HEK293 (cell line): ENCODE results near the gene IGFN1.

Experiments
- CTCF ChIA-PET: fragments of 350-600 bp; formaldehyde crosslinking; extraction: SDS; loops from one replicate; lab custom pipeline; 2021; ENCODE audit warnings: antibody characterized with exemption; lab: Yijun Ruan, JAX
- POLR2A ChIA-PET: fragments of 300-600 bp; formaldehyde crosslinking; extraction: SDS; loops from one replicate; lab custom pipeline; 2020; ENCODE audit warnings: antibody characterized with exemption, inconsistent platforms; lab: Yijun Ruan, JAX
- H3K27ac ChIP-seq: fragments of 200-500 bp; sonication (Bioruptor generic); 2 replicates; pipeline ENCODE4 v1.5.1; 2014; ENCODE audit warnings: low read depth, low read length, control low read depth, inconsistent platforms; ENCODE audit errors: extremely low read depth
- H3K36me3 ChIP-seq, 2 experiments: fragments of 200-500 bp in 1 of 2; sonication (Bioruptor generic) in 1 of 2; 1 replicate in 1 of 2; 2 replicates in 1 of 2; pipeline ENCODE4 v1.5.1; 2014 to 2017; ENCODE audit warnings: inconsistent platforms in 2 of 2, low read length in 2 of 2; ENCODE audit not compliant: control insufficient read depth in 2 of 2, insufficient read depth in 1 of 2
- H3K4me1 ChIP-seq: fragments of 200-500 bp; sonication (Bioruptor generic); 2 replicates; pipeline ENCODE4 v1.5.1; 2014; ENCODE audit warnings: mild to moderate bottlenecking, low read length, inconsistent platforms; ENCODE audit not compliant: control insufficient read depth, insufficient read depth
- H3K4me3 ChIP-seq: 2 replicates; pipeline ENCODE4 v1.5.1; 2011; ENCODE audit warnings: low read depth, mild to moderate bottlenecking, control low read depth, low read length, moderate library complexity
- H3K9me3 ChIP-seq: fragments of 200-500 bp; sonication (Bioruptor generic); 2 replicates; pipeline ENCODE4 v1.5.1; 2014; ENCODE audit warnings: low read depth, low read length, inconsistent platforms; ENCODE audit not compliant: control insufficient read depth, insufficient read depth
- BCL11A ChIP-seq: fragments of 450-650 bp; formaldehyde crosslinking; IDR thresholded peaks from 2 replicates; pipeline ENCODE4 v1.5.1; 2016; ENCODE audit warnings: low read depth, missing biosample characterization, missing genetic modification characterization
- BCL11B ChIP-seq: fragments of 450-650 bp; formaldehyde crosslinking; IDR thresholded peaks from 2 replicates; pipeline ENCODE4 v1.5.1; 2016; ENCODE audit warnings: low read depth, missing biosample characterization, missing genetic modification characterization
- MYNN ChIP-seq: fragments of 450-650 bp; formaldehyde crosslinking; IDR thresholded peaks from 2 replicates; pipeline ENCODE4 v1.5.1; 2016; ENCODE audit warnings: missing biosample characterization, missing genetic modification characterization, borderline replicate concordance
- SALL2 ChIP-seq: fragments of 450-650 bp; formaldehyde crosslinking; IDR thresholded peaks from 2 replicates; pipeline ENCODE4 v1.5.0; 2017; ENCODE audit warnings: missing biosample characterization, mild to moderate bottlenecking, missing genetic modification characterization, borderline replicate concordance
- SCRT1 ChIP-seq: fragments of 450-650 bp; formaldehyde crosslinking; IDR thresholded peaks from 2 replicates; pipeline ENCODE4 v1.5.1; 2016; ENCODE audit warnings: missing biosample characterization, missing genetic modification characterization, borderline replicate concordance
- SETDB1 ChIP-seq: IDR thresholded peaks from one replicate; pipeline ENCODE4 v1.6.1; 2017; ENCODE audit warnings: mild to moderate bottlenecking, low read length, moderate library complexity, mixed read lengths; ENCODE audit not compliant: insufficient read length
- ZNF121 ChIP-seq: fragments of 450-650 bp; formaldehyde crosslinking; IDR thresholded peaks from 2 replicates; pipeline ENCODE4 v1.5.1; 2016; ENCODE audit warnings: missing biosample characterization, missing genetic modification characterization
- ZNF146 ChIP-seq: fragments of 450-650 bp; formaldehyde crosslinking; IDR thresholded peaks from 2 replicates; pipeline ENCODE4 v1.5.1; 2016; ENCODE audit warnings: missing biosample characterization, missing genetic modification characterization
- ZNF292 ChIP-seq: fragments of 450-650 bp; formaldehyde crosslinking; IDR thresholded peaks from 2 replicates; pipeline ENCODE4 v1.5.1; 2016; ENCODE audit warnings: low read depth, missing biosample characterization, missing genetic modification characterization, borderline replicate concordance
- ZNF416 ChIP-seq: fragments of 450-650 bp; formaldehyde crosslinking; IDR thresholded peaks from 2 replicates; pipeline ENCODE4 v1.5.1; 2016; ENCODE audit warnings: missing biosample characterization, missing genetic modification characterization
- ZNF423 ChIP-seq: fragments of 450-650 bp; formaldehyde crosslinking; IDR thresholded peaks from 2 replicates; pipeline ENCODE4 v1.5.1; 2016; ENCODE audit warnings: missing biosample characterization, missing genetic modification characterization
- ZNF473 ChIP-seq: fragments of 450-650 bp; formaldehyde crosslinking; IDR thresholded peaks from 2 replicates; pipeline ENCODE4 v1.5.1; 2017; ENCODE audit warnings: missing biosample characterization, missing genetic modification characterization
- ZNF530 ChIP-seq: fragments of 450-650 bp; formaldehyde crosslinking; IDR thresholded peaks from 2 replicates; pipeline ENCODE4 v1.5.1; 2016; ENCODE audit warnings: low read depth, missing biosample characterization, missing genetic modification characterization
- ZNF621 ChIP-seq: fragments of 450-650 bp; formaldehyde crosslinking; IDR thresholded peaks from 2 replicates; pipeline ENCODE4 v1.5.1; 2017; ENCODE audit warnings: missing biosample characterization, missing genetic modification characterization
- ZNF660 ChIP-seq: fragments of 450-650 bp; IDR thresholded peaks from 2 replicates; pipeline ENCODE4 v1.5.1; 2018; ENCODE audit warnings: missing biosample characterization, mild to moderate bottlenecking, missing genetic modification characterization
- ZNF670 ChIP-seq: fragments of 450-650 bp; formaldehyde crosslinking; IDR thresholded peaks from 2 replicates; pipeline ENCODE4 v1.5.1; 2016; ENCODE audit warnings: missing biosample characterization, missing genetic modification characterization, low read depth
- ZNF830 ChIP-seq: fragments of 450-650 bp; IDR thresholded peaks from 2 replicates; pipeline ENCODE4 v1.5.0; 2018; ENCODE audit warnings: missing biosample characterization, missing genetic modification characterization, low read depth, mild to moderate bottlenecking, moderate library complexity
- TF ChIP-seq, protein P1 (sequence below): fragments of 450-650 bp; formaldehyde crosslinking; conservative IDR thresholded peaks from 2 replicates; pipeline ENCODE4 v1.5.1; 2016; ENCODE audit warnings: low read depth, missing biosample characterization, missing genetic modification characterization
- TF ChIP-seq, protein P2 (sequence below): fragments of 450-650 bp; formaldehyde crosslinking; IDR thresholded peaks from 2 replicates; pipeline ENCODE4 v1.5.1; 2016; ENCODE audit warnings: missing biosample characterization, missing genetic modification characterization
- TF ChIP-seq, protein P3 (sequence below): fragments of 450-650 bp; formaldehyde crosslinking; IDR thresholded peaks from 2 replicates; pipeline ENCODE4 v1.5.1; 2017; ENCODE audit warnings: missing biosample characterization, missing genetic modification characterization
- TF ChIP-seq, protein P4 (sequence below): fragments of 450-650 bp; formaldehyde crosslinking; IDR thresholded peaks from 2 replicates; pipeline ENCODE4 v1.5.1; 2017; ENCODE audit warnings: missing biosample characterization, missing genetic modification characterization

Gene IGFN1

DNA sequence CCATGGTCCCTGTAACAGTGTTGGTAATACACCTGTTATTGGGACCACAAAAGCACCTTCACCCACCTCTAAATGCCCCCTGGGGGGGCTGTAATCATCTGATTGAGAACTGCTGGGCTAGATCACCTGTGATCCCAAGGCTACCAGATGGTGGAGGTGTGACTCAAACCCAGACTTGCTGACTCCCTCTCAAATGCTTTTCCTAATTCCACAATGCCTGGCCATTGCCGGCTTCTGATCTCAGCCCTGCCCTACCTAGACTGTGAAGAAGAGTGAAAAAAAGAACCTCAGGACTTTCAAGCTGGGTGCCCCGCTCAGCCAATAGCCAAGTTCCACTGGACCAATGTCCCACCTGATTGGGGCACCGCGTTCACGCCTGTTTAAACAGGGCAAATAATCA lies 45.9 kb upstream of the IGFN1 start (continued):
- TF ChIP-seq, protein P1, sequence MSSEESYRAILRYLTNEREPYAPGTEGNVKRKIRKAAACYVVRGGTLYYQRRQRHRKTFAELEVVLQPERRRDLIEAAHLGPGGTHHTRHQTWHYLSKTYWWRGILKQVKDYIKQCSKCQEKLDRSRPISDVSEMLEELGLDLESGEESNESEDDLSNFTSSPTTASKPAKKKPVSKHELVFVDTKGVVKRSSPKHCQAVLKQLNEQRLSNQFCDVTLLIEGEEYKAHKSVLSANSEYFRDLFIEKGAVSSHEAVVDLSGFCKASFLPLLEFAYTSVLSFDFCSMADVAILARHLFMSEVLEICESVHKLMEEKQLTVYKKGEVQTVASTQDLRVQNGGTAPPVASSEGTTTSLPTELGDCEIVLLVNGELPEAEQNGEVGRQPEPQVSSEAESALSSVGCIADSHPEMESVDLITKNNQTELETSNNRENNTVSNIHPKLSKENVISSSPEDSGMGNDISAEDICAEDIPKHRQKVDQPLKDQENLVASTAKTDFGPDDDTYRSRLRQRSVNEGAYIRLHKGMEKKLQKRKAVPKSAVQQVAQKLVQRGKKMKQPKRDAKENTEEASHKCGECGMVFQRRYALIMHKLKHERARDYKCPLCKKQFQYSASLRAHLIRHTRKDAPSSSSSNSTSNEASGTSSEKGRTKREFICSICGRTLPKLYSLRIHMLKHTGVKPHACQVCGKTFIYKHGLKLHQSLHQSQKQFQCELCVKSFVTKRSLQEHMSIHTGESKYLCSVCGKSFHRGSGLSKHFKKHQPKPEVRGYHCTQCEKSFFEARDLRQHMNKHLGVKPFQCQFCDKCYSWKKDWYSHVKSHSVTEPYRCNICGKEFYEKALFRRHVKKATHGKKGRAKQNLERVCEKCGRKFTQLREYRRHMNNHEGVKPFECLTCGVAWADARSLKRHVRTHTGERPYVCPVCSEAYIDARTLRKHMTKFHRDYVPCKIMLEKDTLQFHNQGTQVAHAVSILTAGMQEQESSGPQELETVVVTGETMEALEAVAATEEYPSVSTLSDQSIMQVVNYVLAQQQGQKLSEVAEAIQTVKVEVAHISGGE: no peak
- TF ChIP-seq SCRT1 (tag by site-specific recombination) (no peak), SETDB1 (no peak), ZNF292 (tag by site-specific recombination) (no peak), ZNF423 (tag by site-specific recombination) (no peak), ZNF530 (tag by site-specific recombination) (no peak), ZNF121 (tag by site-specific recombination) (no peak), BCL11A (no peak), ZNF146 (no peak), MYNN (tag by site-specific recombination) (no peak), ZNF660 (tag by site-specific recombination) (no peak), SALL2 (tag by site-specific recombination) (no peak), ZNF621 (tag by site-specific recombination) (no peak), ZNF670 (tag by site-specific recombination) (no peak), ZNF473 (tag by site-specific recombination) (no peak)

DNA sequence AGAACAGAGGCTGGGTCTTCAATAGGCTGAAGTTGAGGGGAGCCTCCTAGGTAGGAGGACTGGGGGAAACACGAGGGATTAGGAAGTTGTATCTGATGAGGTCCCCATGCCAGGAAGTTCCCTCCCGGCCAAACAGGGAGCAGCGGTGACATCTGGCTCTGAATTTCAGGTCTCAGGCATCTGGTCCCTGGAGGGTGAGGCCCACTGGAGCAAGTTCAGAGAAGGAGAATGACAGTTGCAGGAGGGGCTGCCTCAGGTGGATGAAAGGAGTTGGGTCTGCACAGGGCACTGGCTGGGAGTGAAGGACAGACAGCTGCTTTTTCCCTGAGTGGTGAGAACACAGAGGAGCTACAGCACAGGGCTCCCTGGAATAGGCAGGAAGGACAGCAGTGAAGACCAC lies 45.5 kb upstream of the IGFN1 start:
- no peaks in the 10 kb centered on the region for H3K9me3 ChIP-seq
- POLR2A ChIA-PET: no interaction called here
- no peak overlapping the region for H3K27ac ChIP-seq
- no peaks in the 10 kb centered on the region for H3K4me1 ChIP-seq
- no peak for TF ChIP-seq ZNF292 (tag by site-specific recombination)
- TF ChIP-seq, protein P2, sequence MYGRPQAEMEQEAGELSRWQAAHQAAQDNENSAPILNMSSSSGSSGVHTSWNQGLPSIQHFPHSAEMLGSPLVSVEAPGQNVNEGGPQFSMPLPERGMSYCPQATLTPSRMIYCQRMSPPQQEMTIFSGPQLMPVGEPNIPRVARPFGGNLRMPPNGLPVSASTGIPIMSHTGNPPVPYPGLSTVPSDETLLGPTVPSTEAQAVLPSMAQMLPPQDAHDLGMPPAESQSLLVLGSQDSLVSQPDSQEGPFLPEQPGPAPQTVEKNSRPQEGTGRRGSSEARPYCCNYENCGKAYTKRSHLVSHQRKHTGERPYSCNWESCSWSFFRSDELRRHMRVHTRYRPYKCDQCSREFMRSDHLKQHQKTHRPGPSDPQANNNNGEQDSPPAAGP (tag by site-specific recombination): no peak
- TF ChIP-seq, protein P3, sequence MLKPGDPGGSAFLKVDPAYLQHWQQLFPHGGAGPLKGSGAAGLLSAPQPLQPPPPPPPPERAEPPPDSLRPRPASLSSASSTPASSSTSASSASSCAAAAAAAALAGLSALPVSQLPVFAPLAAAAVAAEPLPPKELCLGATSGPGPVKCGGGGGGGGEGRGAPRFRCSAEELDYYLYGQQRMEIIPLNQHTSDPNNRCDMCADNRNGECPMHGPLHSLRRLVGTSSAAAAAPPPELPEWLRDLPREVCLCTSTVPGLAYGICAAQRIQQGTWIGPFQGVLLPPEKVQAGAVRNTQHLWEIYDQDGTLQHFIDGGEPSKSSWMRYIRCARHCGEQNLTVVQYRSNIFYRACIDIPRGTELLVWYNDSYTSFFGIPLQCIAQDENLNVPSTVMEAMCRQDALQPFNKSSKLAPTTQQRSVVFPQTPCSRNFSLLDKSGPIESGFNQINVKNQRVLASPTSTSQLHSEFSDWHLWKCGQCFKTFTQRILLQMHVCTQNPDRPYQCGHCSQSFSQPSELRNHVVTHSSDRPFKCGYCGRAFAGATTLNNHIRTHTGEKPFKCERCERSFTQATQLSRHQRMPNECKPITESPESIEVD (tag by site-specific recombination): no peak
- TF ChIP-seq ZNF830: no peak
- no peak for TF ChIP-seq BCL11B (tag by site-specific recombination)
- TF ChIP-seq, protein P4, sequence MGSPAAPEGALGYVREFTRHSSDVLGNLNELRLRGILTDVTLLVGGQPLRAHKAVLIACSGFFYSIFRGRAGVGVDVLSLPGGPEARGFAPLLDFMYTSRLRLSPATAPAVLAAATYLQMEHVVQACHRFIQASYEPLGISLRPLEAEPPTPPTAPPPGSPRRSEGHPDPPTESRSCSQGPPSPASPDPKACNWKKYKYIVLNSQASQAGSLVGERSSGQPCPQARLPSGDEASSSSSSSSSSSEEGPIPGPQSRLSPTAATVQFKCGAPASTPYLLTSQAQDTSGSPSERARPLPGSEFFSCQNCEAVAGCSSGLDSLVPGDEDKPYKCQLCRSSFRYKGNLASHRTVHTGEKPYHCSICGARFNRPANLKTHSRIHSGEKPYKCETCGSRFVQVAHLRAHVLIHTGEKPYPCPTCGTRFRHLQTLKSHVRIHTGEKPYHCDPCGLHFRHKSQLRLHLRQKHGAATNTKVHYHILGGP (tag by site-specific recombination): no peak
- TF ChIP-seq ZNF416 (tag by site-specific recombination): no peak
- TF ChIP-seq, all 188 proteins: peak for 0
- Histone ChIP-seq H3K4me3 (no peak overlapping the region), H3K36me3 (peaks cover 15 to 100% of the 10 kb centered on the region in 2 experiments)
- CTCF ChIA-PET: interaction anchor here (0.7 to 1.6 kb wide), 2 partner anchors 78 to 148 kb away, joined by 3 read pairs; no protein-coding TSS in a partner anchor
